Endothelial cell of hepatic sinusoid (primary cell): Measurements from ENCODE around the gene CNTFR.
"Not testable (repeated sequence)": the region's sequence is repeated elsewhere in the genome, so short reads cannot be mapped to it uniquely, and the experiment has no call there.

Experiments
- in situ Hi-C: cut with HindIII; loops from 2 replicates; pipeline ENCODE4 v1.10.0; 2017; ENCODE audit warnings: low sequenced_read_pairs

CNTFR gene

GRCh38 chr9:34589636-34590380 is at the start of gene CNTFR:
TSS of gene CNTFR (minus strand) at chr9:34589724. CDS start at chr9:34568981, 20,743 bp downstream.
- in situ Hi-C loops: no loop called here

GRCh38 chr9:34639322-34639721 is 49.8 kb upstream of the CNTFR start:
- in situ Hi-C loops: not testable (repeated sequence)

- in situ Hi-C loops: no loop called here
Measured at GRCh38 chr9:34638138-34638445, 48.6 kb upstream of the CNTFR start.

GRCh38 chr9:34637356-34638137 is 48.0 kb upstream of the CNTFR start, which contains the start of gene SIGMAR1:
TSS of gene SIGMAR1 (minus strand) at chr9:34637787. CDS start at chr9:34637697, 90 bp downstream.
- in situ Hi-C loops: no loop called here

GRCh38 chr9:34636791-34637355 is 47.3 kb upstream of the CNTFR start:
- in situ Hi-C loops: no loop called here

GRCh38 chr9:34635556-34635955 is 46.0 kb upstream of the CNTFR start:
- in situ Hi-C loops: no loop called here

GRCh38 chr9:34634551-34635248 is 45.2 kb upstream of the CNTFR start:
- in situ Hi-C loops: no loop called here

DNA sequence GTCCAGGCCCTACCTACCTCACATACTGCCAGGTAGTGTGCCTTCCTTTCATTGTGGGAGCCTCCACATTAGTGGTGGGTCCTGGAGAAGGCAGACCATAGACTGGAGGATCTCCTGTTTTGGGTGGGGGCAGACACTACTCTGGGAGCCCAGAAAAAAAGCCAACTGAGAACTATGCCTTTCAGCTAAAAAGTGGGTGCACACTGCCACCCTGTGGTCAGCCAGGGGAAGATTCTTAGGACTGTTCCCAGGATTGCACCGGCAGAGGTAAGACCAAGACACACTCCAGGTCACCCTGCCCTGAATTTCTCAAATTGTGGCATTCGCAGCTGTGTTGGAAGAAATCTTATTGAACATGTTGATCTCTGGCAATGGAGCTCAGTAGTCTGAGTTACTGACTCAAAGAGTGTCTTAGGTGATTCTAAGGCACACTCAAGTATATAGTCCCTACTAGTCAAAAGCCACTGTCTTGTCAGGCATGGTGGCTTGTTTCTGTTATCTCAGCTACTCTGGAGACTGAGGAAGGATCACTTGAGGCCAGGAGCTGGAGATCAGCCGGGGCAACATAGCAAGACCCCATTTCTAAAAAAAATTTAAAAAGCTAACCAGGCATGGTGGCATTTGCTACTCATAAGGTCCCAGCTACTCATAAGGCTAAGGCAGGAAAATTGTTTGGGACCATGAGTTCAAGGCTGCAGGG is 44.5 kb upstream of the CNTFR start:
- in situ Hi-C loops: no loop called here

- in situ Hi-C loops: no loop called here
Measured at GRCh38 chr9:34633166-34633565, 43.6 kb upstream of the CNTFR start.

DNA sequence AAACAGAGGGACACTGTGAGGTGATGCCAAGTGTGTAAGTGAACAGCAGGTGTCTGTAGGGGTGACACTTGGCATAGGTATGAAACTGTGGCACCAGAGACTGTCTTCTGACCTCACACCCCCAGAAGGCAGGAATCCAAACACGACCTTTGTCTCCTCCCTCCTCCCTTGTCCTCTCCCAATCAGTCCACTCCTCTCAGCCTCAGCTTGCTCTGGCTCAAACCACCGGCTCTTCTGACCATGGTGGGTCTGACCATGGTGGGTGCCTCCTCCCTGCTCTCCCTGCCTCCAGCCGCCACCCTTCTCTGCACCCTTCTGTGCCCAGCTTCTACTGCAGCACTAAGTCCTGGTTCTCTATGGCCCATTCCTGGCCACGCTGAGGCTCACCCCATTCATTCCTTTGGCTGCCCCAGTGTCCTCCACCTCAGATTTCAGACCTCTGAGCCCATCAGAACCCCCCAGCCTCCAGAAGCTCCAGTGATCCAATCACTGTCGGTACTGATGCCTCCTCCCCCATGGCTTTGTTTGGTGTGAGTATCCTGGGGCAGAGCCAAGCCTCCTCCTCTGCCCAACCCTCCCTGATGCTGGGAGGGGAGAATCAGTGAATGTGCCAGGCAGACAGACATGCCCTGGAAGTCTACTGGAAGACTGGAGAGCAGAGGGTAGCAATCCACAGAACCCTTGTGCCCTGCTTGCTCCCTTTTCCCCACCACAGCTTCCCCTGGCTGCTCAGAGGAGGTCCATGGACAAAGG is 41.1 kb upstream of the CNTFR start:
- in situ Hi-C loops: no loop called here

GRCh38 chr9:34629491-34629808 is 39.9 kb upstream of the CNTFR start:
- in situ Hi-C loops: no loop called here

- in situ Hi-C loops: no loop called here
Measured at GRCh38 chr9:34628656-34629490, 39.3 kb upstream of the CNTFR start, which contains the start of gene ARID3C. TSS of gene ARID3C (minus strand) at chr9:34629066. CDS start at chr9:34628014, 1,052 bp downstream.

- in situ Hi-C loops: no loop called here
Measured at GRCh38 chr9:34627716-34628655, 38.5 kb upstream of the CNTFR start.

DNA sequence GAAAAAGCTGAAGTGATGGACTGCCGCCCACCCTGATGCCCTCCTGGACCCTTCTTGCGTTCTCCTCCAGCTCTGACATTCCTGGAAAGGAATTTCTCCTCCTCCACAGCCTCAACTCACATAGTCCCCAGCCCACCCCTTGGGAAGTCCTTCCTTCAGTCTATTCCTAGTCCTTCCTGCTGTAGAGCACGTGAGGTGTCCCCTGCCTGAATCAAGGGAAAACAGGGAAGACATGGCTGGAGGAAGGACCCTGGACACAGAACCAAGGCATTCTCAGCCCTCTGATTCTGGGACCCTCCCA is 35.6 kb upstream of the CNTFR start:
- in situ Hi-C loops: no loop called here

DNA sequence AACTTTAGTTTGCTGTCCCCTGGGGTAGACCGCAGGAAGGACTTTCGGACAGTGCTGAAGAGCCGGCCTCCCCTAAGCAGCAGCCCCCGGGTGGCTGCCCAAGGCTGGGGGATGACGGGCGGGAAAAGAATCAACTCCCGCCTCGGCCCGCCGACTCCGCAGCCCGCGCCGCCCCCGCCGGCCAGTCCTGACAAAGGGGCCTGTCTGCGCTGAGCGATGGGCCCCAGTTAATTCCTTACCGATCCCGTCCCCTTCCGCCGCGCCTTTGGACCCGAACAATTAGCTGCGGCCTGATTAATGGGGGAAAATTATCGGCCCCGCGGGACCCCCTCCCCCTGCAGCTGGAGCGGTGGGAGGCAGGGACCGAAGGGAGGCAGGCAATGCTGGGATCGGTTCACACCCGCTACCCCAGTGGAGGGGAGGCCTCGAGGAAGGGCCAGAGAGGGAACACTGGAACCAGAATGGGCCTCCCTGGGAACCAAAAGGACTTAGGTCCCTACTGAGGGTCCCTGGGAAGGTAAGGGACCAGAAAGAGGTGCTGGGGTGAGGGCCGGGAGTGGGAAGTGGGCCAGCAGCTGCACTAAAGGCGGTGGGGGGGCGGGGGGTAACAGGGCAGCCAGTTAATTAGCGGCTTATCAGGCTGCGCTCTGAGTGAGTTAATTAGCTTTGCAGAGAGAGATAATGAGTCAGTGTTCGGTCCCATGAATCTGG is 35.1 kb upstream of the CNTFR start:
- in situ Hi-C loops: no loop called here

GRCh38 chr9:34623374-34624235 is 34.1 kb upstream of the CNTFR start:
- in situ Hi-C loops: no loop called here
